Stimulated activated CD4-positive, alpha-beta T cell treated with anti-CD3 and anti-CD28 coated beads, Interleukin-1b, Interleukin-23, amount 100 ng/mL, for 1 hour (primary cell): ENCODE data around the gene CFAP77.

Experiments used
- DNase-seq, 2 donors: peaks; one replicate each; pipeline ENCODE4 v3.0.0-alpha.2; 2020; ENCODE audit warnings: low read depth in 2 of 2

The CFAP77 gene

DNA sequence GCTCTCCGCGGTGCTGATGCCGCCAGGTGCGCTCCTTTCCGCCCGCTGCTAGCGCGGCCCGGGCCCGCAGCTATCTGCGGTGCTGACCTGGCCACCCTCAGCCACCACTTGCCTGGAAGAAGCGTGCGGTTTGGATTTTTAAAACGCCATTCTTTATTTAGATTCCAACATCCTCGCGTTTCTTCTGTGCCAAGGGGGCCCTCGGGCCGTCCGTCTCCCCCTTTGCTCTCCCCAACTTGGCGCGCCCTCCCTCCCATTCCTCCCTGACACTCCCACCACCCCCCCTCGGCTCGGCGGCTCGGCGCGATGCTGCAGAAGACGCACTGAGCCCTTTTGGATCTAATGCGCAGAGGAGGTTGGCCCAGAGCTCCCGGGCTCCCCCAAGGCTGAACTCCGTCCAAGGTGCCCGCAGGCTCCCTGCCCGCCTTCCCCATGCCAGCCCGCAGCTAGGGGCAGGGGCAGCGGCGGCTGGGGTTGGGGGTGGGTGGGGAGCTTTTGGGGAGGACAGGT is 172.3 kb downstream of the CFAP77 start, which contains the start of gene BARHL1:
Gene BARHL1 (plus strand): TSS at position 331 of the 510 bp plus-strand sequence. CDS start 192 bp downstream, outside the sequence.
- DNase-seq, result no peak

DNA sequence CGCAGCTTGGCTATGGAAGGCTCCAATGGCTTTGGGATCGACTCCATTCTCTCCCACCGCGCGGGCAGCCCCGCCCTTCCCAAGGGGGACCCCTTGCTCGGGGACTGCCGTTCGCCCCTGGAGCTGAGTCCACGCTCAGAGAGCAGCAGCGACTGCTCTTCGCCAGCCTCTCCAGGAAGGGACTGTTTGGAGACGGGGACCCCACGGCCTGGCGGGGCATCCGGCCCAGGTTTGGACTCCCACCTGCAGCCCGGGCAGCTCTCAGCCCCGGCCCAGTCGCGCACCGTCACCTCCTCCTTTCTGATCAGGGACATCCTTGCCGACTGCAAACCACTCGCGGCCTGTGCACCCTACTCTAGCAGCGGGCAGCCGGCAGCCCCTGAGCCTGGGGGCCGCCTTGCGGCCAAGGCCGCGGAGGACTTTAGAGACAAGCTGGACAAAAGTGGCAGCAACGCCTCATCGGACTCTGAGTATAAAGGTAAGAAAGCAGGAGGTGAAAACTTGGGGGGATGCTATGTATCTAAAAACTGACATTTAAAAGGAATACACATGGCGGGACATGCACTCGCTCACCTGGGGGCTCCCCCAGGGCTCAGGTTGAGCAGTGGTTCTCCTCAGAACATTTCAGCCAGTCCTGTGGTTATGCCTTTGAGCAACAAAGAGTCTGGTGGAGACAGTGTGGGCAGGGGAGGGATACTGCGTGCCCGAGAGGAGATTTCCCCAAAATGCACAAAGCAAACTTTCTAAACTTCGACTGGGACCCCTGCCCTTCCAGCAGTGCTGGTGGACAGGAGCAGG is 173.0 kb downstream of the CFAP77 start:
- DNase-seq, result no peak

DNA sequence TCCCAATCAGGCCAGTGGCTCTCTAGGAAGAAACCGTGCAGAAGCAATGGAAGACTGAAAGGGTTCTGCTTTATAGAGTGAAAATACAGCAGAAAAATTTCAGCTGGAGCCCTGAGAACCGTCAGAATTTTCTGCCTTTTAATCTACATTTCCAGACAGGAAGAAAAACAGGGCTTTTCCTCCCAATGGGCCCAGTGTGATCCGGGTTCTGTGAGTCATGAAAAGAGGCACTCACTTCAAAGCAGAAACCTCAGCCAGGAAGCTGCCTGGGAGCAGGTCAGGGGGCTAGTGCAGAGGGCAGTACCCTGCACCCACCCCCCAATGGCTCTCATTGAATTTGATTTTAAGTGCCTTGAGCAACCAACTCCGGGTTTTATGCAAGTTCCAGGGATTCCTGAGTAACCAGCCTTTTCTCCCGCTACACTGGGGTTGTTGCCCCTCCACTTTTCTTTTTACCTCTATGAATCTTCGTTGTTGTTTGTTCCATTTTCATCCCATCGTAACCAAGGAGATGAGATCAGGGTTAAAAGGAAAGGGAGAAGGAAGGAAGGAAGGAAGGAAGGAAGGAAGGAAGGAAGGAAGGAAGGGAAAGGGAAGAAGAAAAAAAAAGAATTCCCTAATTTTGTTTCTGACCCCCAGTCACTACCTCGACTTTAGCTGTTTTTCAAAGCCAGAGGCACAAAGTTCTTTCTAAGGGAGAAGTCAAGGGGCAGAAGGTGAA is 173.7 kb downstream of the CFAP77 start:
- no peak for DNase-seq

DNA sequence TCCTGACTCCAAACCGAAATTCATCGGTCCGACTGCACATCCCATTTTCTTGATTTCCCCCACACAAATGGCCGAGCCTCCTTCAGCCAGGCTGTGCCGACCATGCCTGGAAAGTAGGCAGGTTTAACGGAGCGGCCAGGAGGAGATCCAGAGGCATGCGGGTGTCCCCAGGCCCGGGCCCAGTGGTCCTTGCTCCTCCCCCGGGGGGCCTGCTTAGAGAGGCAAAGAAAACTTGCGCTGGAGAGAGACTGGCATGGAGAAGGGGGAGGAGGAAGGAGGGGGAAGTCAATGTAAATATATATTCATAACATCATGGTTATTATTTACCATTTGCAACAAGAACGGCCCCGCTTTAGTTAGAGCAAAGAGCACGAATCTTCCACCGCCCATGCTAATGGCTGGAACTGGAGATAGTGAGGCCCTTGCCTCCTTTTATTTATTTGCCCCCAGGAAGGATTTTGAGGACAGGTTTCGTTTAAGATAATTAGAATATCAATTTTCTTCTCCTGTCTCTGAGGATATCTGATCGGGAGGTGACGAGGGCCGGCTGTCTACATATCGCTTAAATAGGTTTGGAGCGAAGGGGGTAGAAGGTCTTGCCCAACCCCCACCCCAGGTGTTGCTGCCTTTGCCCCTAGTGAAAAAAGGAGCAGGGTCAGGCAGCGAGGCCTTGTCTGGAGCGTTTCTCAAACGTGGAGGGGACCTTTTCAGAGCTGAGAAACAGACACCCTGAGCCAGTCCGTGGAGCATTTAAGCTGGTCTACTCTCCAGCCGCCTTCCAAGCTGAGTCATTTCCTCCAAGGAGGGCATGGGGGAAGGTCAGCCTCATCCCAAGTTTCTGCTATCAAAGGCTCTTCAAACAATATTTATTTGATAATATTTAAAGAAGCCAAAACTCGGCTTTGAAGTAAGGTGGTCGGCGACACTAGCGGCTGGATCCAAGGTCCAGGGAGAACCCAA is 174.9 kb downstream of the CFAP77 start:
- no peak for DNase-seq

DNA sequence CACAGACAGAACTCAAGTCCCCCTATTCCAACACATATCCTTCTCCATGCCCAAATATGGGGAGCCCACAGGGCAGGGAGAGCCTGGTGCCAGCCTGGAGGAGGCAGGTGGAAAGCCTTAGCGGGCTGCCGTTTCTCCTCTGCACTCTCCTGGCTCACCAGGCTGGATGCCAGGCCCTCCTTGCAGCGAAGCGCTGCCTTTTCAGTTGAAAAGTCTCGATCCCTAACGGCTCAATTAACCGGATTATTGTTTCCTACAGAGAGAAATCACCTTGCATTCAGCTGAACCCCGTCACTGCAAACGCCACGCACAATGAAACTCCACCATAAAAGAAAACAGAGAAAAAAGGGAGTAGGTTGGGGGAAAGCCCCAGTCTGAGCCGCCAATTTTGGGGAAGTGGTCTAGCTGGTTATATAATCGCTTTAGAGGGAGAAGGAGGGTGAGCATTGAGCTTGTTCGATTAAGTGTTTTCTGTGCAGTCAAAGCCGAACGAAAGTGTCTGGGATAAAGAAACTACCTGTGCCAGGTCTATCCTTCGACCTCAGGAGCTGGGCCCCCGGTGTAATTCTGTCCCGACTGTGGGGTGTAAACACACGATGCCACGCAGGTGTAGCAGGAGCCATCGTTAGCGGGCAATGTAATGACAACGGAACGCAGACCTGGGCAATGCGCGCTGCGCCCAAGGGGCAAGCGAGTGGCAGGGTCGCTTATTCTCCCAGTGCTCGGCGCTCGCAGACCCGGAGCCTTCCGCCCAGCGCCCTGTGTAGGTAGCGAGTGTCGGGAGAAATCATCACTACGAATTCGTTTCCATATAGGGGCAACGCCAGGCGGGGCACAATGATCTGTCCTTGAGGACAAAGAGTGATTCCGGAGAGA is 176.2 kb downstream of the CFAP77 start:
- no peak for DNase-seq

DNA sequence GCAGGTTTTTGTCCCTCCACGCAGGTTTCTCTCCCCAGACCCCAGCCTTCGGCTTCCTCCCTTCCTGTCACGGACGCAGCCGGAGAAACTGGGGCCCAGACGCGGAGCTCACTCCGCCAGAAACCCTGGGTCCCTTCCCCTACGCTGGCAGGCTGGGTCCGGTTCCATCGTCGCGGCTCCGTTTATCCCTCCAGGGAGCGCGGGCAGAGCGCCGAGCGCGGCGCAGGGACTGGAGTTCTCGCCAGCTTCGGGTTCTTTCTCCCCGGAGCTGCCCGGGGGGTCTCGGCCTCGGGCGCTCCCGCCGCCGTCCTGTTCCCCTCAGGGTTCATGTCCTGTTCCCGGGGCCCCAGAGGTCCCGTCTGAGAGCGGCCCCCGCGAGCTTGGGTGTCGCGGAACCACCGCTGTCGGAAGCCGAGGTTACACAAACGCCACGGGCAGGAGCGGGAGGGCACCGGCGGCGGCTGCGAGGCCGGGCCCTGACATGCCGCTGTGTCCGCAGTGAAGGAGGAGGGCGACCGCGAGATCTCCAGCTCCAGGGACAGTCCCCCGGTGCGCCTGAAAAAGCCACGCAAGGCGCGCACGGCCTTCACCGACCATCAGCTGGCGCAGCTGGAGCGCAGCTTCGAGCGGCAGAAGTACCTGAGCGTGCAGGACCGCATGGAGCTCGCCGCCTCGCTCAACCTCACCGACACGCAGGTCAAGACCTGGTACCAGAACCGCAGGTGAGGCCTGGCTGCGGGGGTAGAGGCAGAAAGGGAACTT is 177.0 kb downstream of the CFAP77 start:
- no peak for DNase-seq

DNA sequence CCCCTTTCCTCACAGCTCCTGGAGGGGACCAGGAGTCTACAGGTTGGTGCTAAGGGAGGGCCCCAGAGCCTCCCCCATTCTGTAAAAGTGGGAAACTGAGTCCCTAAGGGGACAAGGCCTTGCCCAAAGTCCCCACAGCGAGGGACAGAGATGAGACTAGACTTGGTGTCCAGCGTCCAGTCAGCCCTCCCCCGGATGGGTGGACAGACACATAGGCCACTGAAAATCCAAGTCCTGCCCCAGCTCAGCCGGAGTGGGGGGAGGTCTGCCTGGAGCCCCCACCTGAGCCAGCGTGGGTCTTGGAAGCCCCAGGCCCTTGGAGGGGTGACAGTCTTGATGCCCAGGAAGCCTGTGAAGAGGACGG is 177.6 kb downstream of the CFAP77 start:
- DNase-seq, result no peak

DNA sequence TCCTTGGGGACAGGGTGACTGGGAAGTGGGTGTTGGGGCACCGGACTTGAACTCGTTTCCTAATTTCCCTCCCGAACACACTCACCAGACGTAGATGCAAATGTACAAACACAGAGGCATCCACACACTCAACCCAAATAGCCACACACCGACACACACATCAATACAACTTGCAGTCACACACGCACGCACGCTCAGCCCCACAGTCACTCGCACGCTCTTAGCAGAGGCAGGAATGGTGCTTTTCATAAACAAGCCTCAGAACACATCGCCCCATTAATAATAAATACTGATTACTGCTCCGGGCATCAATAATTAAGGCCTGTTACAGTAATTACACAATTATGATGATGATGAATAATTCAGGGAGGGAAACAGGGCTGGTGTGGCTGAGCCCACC is 178.1 kb downstream of the CFAP77 start:
- no peak for DNase-seq

DNA sequence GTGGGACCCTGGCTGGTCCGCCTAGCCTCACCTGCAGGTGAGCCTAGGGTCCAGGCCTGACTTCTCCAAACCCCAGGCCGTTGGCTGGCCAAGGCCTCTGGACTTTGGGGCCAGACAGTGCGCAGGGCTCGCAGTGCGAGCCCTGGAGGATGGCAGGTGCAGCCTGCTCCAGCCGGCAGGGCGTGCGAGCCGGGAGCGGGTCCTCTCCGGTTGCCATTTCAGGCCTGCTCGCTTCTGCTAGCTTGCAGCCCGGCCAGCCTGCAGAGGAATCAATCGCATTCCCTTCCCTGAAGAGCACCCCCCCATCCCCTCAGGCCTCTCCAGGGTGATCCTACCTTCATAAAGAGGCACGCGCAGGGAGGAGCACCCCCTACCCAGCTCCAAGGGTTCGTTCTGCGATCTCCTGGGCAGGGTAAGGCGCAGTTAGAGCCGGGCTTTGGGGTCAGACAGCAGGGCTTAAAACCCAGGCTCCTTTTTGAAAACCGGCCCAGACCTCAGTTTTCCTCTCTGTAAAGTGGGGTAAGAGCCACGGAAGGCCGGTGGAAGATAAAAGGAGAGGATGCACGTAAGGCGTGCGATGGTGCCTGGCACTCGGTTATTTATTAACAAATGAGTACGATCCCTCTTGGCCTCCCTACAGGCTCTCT is 178.6 kb downstream of the CFAP77 start:
- no peak for DNase-seq

DNA sequence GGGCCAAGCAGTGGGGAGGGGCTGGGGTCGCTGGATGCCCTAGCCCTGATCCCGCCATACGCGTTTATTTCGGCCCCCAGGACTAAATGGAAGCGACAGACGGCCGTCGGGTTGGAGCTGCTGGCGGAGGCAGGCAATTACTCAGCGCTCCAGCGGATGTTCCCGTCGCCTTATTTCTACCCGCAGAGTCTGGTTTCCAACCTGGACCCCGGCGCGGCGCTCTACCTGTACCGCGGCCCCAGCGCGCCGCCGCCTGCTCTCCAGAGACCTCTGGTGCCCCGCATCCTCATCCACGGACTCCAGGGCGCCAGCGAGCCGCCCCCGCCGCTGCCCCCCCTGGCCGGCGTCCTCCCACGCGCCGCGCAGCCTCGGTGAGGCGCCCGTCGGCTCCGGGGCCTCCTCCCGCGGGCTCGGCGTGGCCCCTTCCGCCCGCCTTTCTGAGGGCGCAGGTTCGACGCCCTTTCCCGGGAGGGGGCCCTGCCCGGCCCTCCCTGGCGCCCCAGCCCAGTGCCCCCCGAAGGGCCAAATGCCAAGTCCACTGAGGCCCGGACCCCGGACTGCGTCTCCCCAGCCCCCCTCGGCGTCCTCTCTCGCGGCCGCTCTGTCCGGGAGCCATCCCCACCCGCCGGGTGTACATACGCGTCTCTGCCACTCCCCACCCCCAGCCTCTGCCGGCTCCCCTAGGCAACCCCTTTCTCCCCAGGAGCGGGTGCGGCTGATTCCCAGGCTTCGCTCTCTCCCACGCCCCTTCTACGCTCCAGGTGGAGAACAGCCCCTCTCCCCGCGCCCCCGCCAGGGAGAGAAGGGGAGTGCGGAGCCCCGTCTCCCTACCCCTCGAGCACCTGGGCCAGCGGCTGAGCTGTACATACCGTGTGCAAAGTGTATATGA is 179.4 kb downstream of the CFAP77 start:
- DNase-seq, result no peak

DNA sequence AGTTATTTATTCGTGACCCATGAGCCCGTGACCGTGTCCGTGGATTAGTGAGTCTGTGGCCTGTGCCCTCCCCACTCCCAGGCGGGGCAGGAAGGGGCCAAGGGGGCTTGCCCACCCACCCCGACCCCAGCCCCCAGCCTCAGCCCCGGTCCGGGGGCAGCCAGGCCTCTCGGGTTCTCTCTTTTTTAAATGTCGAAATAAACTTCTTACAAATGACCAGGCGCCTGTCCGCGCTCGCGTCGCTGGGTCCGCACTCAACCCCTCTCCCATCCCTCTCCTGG is 180.0 kb downstream of the CFAP77 start:
- no peak for DNase-seq

DNA sequence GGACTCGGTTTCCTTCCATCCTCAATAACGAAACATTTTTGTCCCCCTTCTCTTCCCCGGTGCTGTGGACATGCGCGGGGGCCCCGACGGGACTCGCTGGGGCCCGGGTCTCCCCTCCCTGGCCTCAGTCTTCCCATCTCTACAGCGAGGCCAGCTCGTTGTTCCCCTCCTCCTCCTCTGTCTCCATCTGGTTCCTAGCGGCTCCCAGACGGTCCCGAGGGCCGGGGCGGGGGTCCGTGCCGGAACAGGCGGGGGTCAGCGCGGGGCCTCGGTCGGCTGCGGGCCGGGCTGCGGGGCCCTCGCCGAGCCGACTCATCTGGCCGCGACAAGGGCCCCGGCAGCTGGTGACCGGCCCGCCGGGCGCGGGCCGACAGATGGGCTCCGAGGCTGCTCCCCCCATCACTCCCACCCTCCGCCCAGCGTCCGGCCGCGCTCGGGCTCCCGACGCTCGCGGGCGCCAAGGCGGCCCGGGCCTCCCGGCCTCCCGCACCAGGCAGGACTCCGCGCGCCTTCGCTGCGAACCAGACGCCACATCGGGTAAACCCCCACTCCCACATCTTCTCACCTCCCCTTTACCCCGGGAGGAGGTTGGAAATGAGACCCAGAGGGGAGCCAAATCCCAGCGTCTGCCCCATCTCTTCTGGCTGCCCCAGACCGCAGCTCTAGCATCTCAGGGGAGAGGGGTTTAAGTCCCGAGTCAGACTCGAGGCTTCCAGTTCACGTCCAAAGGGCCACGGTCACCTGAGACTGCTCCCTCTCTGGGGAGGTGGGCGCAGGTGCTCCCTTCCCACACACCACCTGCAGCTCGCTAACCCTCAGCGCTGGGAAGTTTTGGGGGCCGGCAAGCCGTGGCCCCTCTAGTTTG is 180.5 kb downstream of the CFAP77 start:
- no peak for DNase-seq

DNA sequence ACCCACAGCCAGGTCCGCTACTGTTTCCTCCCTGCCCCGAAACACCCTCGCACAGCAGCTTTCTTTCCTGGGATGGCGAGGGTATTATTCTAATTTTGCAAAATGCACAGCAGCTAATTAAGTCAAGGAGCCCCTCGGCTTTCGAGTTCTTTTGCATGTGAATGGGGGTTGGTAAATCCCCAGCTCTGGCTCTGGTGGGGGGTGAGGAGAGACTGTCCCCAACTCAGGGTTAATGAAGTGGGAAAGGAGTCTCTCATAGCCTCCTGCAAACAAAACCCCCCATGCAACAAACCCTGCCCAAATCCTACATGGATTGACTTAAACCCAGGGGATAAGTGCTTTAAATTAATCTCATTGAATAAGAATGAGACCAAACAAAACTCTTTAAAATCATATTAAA is 181.2 kb downstream of the CFAP77 start:
- no peak for DNase-seq

DNA sequence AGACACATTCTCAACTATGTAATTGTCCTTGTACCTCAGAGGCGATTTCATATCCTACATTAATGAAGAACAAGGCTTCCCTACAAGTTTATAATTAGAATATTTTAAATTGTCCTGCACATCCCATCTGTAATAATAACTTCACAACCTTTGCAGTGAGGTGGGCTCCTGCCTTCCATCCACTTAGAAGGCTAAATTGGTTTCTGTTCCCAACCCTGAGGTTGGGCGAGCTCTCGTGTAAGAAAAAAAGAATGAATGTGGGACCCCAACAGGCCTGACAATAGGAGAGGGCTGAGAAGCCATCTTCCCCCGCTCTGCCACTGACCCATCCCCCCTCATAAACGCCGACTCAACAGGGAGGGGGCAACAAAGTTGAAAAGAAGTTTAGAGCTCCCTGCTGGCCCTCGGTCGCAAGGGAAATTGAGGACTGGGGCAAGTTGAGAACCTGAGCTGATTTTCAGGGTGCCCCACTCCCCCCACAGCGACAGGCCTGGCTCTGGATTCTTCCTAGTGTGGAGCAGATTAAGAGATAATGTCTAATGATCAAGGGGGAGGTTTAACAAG is 181.8 kb downstream of the CFAP77 start:
- DNase-seq, result no peak

DNA sequence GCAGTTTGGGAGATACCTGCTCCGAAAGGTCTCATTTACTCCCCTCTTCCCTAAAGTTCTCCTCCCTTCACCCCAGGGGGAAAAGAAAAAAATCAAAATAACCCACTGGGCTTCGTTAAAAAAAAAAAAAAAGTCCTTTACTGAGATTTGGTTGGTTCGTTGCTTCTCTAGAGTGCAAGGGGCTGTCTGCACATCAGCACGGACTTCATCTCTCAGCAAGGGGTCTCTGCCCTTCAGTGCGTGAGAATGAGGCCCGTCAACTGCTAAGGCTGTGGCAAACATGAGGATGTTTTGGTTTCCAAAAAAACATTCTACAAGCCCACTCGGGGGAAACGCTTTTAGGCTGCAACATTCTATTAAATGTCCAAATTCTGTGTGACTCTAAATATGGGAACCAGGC is 182.4 kb downstream of the CFAP77 start:
- DNase-seq, result no peak

DNA sequence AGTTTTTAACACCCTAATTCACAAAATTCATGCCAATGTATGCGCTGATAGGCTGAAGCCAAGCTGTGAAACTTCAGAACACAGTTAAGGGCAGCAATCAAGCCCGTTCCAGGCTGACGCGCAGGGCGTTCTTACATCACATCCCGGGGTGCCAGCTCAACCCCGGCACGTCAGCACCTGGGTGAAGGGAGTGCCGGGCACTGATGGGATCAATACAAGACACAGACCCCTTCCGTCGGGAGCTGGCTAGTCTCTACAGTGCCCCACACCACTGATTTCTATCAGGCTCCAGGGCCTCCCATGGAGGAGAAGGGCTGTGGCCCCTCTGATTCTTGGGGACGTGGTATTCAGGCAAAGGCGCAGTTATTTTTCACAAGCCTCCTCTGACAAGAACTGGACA is 184.4 kb downstream of the CFAP77 start:
- DNase-seq, result no peak

DNA sequence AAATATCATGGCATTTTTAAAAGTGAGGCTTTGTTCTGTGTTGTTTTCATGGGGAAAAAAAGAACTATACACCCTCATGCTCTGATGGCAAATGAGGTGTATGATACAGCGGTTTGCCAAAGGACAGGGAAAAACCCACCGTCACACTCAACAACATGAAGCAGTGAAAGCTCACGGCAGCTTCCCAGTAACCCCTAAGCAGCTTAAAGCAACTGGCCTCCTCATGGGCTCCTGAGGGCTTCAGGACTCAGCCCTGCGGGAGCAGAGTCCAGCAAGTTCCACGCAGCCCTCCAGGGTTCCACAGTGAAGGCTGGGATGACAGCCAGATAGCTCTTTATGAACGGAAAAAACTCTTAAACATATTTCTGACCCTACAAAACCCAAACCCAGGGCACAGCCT is 185.3 kb downstream of the CFAP77 start:
- no peak for DNase-seq

DNA sequence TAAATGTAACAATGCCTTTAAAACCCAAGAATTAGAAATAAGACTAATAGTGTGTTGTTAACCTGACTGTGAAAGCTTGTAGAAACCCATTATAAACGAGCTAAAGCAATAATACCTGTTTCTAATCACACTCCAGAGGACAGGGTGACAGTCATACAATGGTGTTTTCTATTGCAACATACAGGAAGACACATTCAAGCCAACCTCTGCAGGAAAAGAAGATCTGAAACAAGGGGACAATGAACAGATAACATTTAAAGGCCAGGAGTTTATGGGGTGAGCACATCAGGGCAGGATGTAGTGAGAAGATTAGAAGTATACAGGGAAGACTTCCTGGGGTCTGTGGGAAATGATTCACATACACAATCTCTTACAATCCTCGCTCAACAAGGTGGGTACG is 186.2 kb downstream of the CFAP77 start:
- no peak for DNase-seq
